ENCODE data around the gene LRCOL1.

LRCOL1 gene

GRCh38 chr12:132631666-132632065 lies 21.3 kb upstream of the LRCOL1 start:
- no peaks in the 10 kb centered on the region for H3K27me3 ChIP-seq (ENCODE audit: insufficient read depth, low read length)
- H3K4me1 ChIP-seq (ENCODE audit: insufficient read depth, low read length) = peaks cover 18% of the 10 kb centered on the region
- H2AFZ ChIP-seq (ENCODE audit: low read depth, low read length) = no peak overlapping the region
- H3K4me3 ChIP-seq (ENCODE audit: low read length) = no peak overlapping the region
- H3K9me3 ChIP-seq (ENCODE audit: low read length) = no peaks in the 10 kb centered on the region
- peaks cover 77% of the 10 kb centered on the region for H3K36me3 ChIP-seq (ENCODE audit: insufficient read depth, low read length)

GRCh38 chr12:132630672-132631071 lies 20.3 kb upstream of the LRCOL1 start:
- Histone ChIP-seq H3K36me3 (ENCODE audit: insufficient read depth, low read length) (peaks cover 78% of the 10 kb centered on the region), H3K27me3 (ENCODE audit: insufficient read depth, low read length) (no peaks in the 10 kb centered on the region), H3K4me1 (ENCODE audit: insufficient read depth, low read length) (peaks cover 18% of the 10 kb centered on the region), H3K9me3 (ENCODE audit: low read length) (no peaks in the 10 kb centered on the region), H3K4me3 (ENCODE audit: low read length) (no peak overlapping the region), H2AFZ (ENCODE audit: low read depth, low read length) (no peak overlapping the region)

DNA sequence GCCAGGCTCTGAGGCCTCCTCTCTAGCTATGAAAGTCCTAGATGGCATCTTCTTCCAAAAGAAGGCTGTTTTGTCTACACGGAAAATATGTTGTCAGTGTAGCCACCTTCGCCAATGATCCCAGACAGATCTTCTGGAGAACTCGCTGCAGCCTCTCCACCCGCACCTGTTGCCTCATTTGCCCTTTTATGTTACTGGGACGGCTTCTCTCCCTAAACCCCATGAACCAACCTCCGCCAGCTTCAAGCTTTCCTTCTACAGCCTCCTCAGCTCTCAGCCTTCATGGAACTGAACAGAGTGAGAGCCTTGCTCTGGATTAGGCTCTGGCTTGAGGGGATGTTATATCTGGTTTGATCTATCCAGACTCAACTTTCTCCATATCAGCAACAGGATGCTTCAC lies 18.9 kb upstream of the LRCOL1 start:
- Histone ChIP-seq H3K27me3 (ENCODE audit: insufficient read depth, low read length) (no peaks in the 10 kb centered on the region), H3K4me1 (ENCODE audit: insufficient read depth, low read length) (peaks cover 10% of the 10 kb centered on the region), H3K4me3 (ENCODE audit: low read length) (no peak overlapping the region), H2AFZ (ENCODE audit: low read depth, low read length) (no peak overlapping the region), H3K36me3 (ENCODE audit: insufficient read depth, low read length) (peaks cover 79% of the 10 kb centered on the region), H3K9me3 (ENCODE audit: low read length) (no peaks in the 10 kb centered on the region)

DNA sequence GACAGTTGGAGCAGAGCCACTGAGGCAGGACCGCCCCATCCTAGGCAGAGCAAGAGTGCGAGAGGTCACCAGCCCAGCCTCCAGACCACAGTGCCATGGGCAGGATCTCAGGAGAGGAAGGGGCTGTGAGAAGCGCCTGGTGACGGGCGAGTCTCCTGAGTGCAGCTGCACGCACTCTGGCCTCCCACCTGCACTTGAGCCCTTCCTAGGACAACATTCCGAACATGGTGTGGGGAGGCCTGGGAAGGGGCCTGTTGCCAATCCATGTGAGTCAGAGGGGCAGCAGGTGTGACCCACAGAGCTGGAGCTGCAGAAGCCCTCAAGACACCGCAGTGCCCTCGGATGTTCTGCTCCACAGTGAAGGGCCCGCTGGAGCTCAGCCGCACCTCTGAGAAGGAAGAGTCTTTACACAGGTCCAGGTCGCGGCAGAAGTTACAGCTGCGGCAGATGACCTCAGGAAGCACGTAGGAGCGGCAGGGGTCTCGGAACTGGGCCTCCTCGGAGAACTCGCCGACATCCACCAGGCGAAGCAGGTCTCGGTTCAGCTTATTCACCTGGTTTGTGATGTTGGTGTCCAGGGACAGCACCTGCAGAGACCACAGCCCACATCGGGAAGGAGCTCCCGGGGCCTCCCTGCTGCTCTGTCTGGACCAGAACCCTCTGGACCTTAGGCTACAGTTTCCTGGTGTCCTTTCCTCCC lies 15.5 kb upstream of the LRCOL1 start:
- H3K9me3 ChIP-seq (ENCODE audit: low read length) = no peaks in the 10 kb centered on the region

GRCh38 chr12:132624910-132625630 lies 14.7 kb upstream of the LRCOL1 start:
- Histone ChIP-seq H3K4me3 (ENCODE audit: low read length) (no peak overlapping the region), H3K36me3 (ENCODE audit: insufficient read depth, low read length) (peaks cover 44% of the 10 kb centered on the region)

More for the DNA sequence above, 15.5 kb upstream of the LRCOL1 start:
- Histone ChIP-seq H3K4me3 (ENCODE audit: low read length) (no peak overlapping the region), H2AFZ (ENCODE audit: low read depth, low read length) (no peak overlapping the region), H3K27me3 (ENCODE audit: insufficient read depth, low read length) (no peaks in the 10 kb centered on the region), H3K4me1 (ENCODE audit: insufficient read depth, low read length) (peaks cover 3% of the 10 kb centered on the region), H3K36me3 (ENCODE audit: insufficient read depth, low read length) (peaks cover 51% of the 10 kb centered on the region)

GRCh38 chr12:132624186-132624855 lies 13.9 kb upstream of the LRCOL1 start:
- Histone ChIP-seq H3K27me3 (ENCODE audit: insufficient read depth, low read length) (peaks cover 13% of the 10 kb centered on the region), H3K4me3 (ENCODE audit: low read length) (no peak overlapping the region), H3K9me3 (ENCODE audit: low read length) (no peaks in the 10 kb centered on the region), H2AFZ (ENCODE audit: low read depth, low read length) (no peak overlapping the region), H3K4me1 (ENCODE audit: insufficient read depth, low read length) (peaks cover 3% of the 10 kb centered on the region), H3K36me3 (ENCODE audit: insufficient read depth, low read length) (peaks cover 37% of the 10 kb centered on the region)

More at GRCh38 chr12:132624910-132625630, 14.7 kb upstream of the LRCOL1 start:
- no peaks in the 10 kb centered on the region for H3K9me3 ChIP-seq (ENCODE audit: low read length)
- H3K27me3 ChIP-seq (ENCODE audit: insufficient read depth, low read length) = peaks cover 5% of the 10 kb centered on the region
- peaks cover 3% of the 10 kb centered on the region for H3K4me1 ChIP-seq (ENCODE audit: insufficient read depth, low read length)
- H2AFZ ChIP-seq (ENCODE audit: low read depth, low read length) = no peak overlapping the region

GRCh38 chr12:132623072-132623869 lies 12.9 kb upstream of the LRCOL1 start:
- Histone ChIP-seq H3K9me3 (ENCODE audit: low read length) (no peaks in the 10 kb centered on the region), H3K4me1 (ENCODE audit: insufficient read depth, low read length) (peaks cover 3% of the 10 kb centered on the region)

GRCh38 chr12:132622437-132623071 lies 12.2 kb upstream of the LRCOL1 start:
- Histone ChIP-seq H3K27me3 (ENCODE audit: insufficient read depth, low read length) (peaks cover 23% of the 10 kb centered on the region), H3K9me3 (ENCODE audit: low read length) (peaks cover 3% of the 10 kb centered on the region), H3K4me3 (ENCODE audit: low read length) (no peak overlapping the region), H2AFZ (ENCODE audit: low read depth, low read length) (no peak overlapping the region), H3K36me3 (ENCODE audit: insufficient read depth, low read length) (peaks cover 27% of the 10 kb centered on the region), H3K4me1 (ENCODE audit: insufficient read depth, low read length) (peaks cover 3% of the 10 kb centered on the region)

More at GRCh38 chr12:132623072-132623869, 12.9 kb upstream of the LRCOL1 start:
- Histone ChIP-seq H2AFZ (ENCODE audit: low read depth, low read length) (no peak overlapping the region), H3K36me3 (ENCODE audit: insufficient read depth, low read length) (peaks cover 30% of the 10 kb centered on the region), H3K27me3 (ENCODE audit: insufficient read depth, low read length) (peaks cover 16% of the 10 kb centered on the region), H3K4me3 (ENCODE audit: low read length) (no peak overlapping the region)

DNA sequence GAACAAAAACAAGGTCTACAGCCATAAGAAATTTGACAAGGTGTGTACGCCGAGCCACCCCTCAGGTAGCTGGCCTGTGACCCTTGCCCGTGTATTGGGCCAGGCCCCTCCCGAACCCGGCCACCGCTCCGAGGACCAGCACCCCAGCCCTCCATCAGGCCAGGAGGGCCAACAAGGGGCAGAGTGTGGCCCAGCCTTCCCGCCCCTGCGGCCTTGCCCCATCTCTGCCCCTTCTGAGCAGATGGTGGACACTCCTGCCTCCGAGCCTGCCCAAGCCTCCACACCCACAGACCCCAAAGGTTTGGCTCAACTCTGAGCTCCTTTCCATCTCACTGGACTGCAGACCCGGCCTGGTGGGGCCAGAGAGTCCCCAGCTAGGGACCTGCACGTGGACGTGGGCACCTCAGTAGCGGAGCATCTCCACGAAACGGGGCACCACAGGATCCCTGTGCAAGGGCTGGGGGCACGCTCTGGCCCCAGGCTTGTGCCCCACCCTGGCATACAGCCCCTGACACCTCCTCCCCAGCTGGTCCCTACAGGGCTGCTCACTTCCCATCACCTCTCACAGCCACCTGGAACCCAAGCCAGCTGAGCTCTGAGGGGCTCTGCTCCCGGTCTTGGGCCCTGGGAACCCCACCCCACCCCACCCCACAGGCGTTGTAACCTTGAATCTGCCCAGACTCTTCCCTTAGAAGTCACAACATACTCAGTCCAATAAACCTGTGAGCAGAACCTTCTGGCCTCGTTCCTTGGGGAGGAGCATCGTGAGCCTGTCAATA lies 11.5 kb upstream of the LRCOL1 start:
- Histone ChIP-seq H3K27me3 (ENCODE audit: insufficient read depth, low read length) (peaks cover 29% of the 10 kb centered on the region), H3K4me3 (ENCODE audit: low read length) (no peak overlapping the region), H3K9me3 (ENCODE audit: low read length) (peaks cover 10% of the 10 kb centered on the region), H3K36me3 (ENCODE audit: insufficient read depth, low read length) (peaks cover 27% of the 10 kb centered on the region), H2AFZ (ENCODE audit: low read depth, low read length) (no peak overlapping the region), H3K4me1 (ENCODE audit: insufficient read depth, low read length) (peaks cover 3% of the 10 kb centered on the region)

DNA sequence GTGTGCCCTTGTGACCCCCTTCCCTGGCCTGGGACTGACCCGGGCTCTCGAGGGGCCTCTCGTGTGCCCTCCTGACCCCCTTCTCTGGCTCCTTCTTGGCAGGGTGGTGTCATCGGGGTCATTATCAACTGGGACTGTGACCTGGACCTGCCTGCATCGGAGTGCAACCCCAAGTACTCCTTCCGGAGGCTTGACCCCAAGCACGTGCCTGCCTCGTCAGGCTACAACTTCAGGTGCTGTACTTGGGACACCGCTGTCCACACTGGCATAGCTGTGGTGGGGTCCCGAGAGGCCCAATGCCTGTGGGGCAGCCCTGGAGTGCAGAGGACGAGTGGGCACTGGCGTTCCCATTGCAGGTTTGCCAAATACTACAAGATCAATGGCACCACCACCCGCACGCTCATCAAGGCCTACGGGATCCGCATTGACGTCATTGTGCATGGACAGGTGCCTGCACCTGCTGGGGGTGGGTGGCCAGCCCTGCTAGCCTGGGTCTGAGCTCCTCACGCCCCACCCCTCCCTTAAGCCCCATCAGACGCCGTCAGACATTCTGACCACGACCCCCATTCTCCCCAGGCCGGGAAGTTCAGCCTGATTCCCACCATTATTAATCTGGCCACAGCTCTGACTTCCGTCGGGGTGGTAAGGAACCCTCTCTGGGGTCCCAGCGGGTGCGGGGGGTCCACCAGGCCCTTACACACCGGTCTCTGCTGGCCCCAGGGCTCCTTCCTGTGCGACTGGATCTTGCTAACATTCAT lies 10.7 kb upstream of the LRCOL1 start:
- H3K4me1 ChIP-seq (ENCODE audit: insufficient read depth, low read length) = peaks cover 3% of the 10 kb centered on the region
- no peak overlapping the region for H3K4me3 ChIP-seq (ENCODE audit: low read length)
- peaks cover 13% of the 10 kb centered on the region for H3K9me3 ChIP-seq (ENCODE audit: low read length)
- H3K36me3 ChIP-seq (ENCODE audit: insufficient read depth, low read length) = peaks cover 20% of the 10 kb centered on the region
- no peak overlapping the region for H2AFZ ChIP-seq (ENCODE audit: low read depth, low read length)
- H3K27me3 ChIP-seq (ENCODE audit: insufficient read depth, low read length) = peaks cover 31% of the 10 kb centered on the region

- H3K4me3 ChIP-seq (ENCODE audit: low read length) = no peak overlapping the region
- peaks cover 37% of the 10 kb centered on the region for H3K27me3 ChIP-seq (ENCODE audit: insufficient read depth, low read length)
- peaks cover 13% of the 10 kb centered on the region for H3K36me3 ChIP-seq (ENCODE audit: insufficient read depth, low read length)
- H2AFZ ChIP-seq (ENCODE audit: low read depth, low read length) = no peak overlapping the region
- peaks cover 18% of the 10 kb centered on the region for H3K9me3 ChIP-seq (ENCODE audit: low read length)
- H3K4me1 ChIP-seq (ENCODE audit: insufficient read depth, low read length) = peaks cover 3% of the 10 kb centered on the region
Measured at GRCh38 chr12:132620113-132620898, 9.9 kb upstream of the LRCOL1 start.

Data from neuron (in vitro differentiated cells).